ENCODE data around the gene KLHL35. TPM values are rescaled to one million over a fixed set of nuclear protein-coding genes. Genes with fewer than 3 reads are reported as not detected.

The KLHL35 gene
- total RNA-seq, 1 donor from 2014 or later, result 0.48 TPM

GRCh38 chr11:75447415-75447814 lies 14.4 kb upstream of the KLHL35 start:
- DNase-seq (no peak), ATAC-seq (ENCODE audit: poor library complexity) (no peak)
- intact Hi-C loops (cut with DNase I), result no loop called here

GRCh38 chr11:75445315-75445953 lies 12.4 kb upstream of the KLHL35 start:
- DNase-seq (peak; percentile 76), ATAC-seq (ENCODE audit: poor library complexity) (peak; percentile 79)
- intact Hi-C loops (cut with DNase I), result no loop called here

- no peak for DNase-seq
- intact Hi-C loops (cut with DNase I), result no loop called here
Measured at GRCh38 chr11:75443043-75443442, 10.0 kb upstream of the KLHL35 start.

GRCh38 chr11:75442161-75442885 lies 9.3 kb upstream of the KLHL35 start:
- ATAC-seq (ENCODE audit: poor library complexity) (no peak), DNase-seq (no peak)
- intact Hi-C loops (cut with DNase I), result no loop called here

More at GRCh38 chr11:75443043-75443442, 10.0 kb upstream of the KLHL35 start:
- no peak for ATAC-seq (ENCODE audit: poor library complexity)

GRCh38 chr11:75441804-75442132 lies 8.8 kb upstream of the KLHL35 start:
- no peak for DNase-seq
- peak; percentile 78 for ATAC-seq (ENCODE audit: poor library complexity)

GRCh38 chr11:75440960-75441803 lies 8.2 kb upstream of the KLHL35 start:
- DNase-seq (peak; percentile 30), ATAC-seq (ENCODE audit: poor library complexity) (peak; percentile 9)
- intact Hi-C loops (cut with DNase I), result no loop called here

More at GRCh38 chr11:75441804-75442132, 8.8 kb upstream of the KLHL35 start:
- intact Hi-C loops (cut with DNase I), result no loop called here

- DNase-seq, result no peak
- intact Hi-C loops (cut with DNase I), result no loop called here
- no peak for ATAC-seq (ENCODE audit: poor library complexity)
Measured at GRCh38 chr11:75439495-75440120, 6.6 kb upstream of the KLHL35 start.

- DNase-seq (no peak), ATAC-seq (ENCODE audit: poor library complexity) (no peak)
- intact Hi-C loops (cut with DNase I), result no loop called here
Measured at GRCh38 chr11:75439026-75439425, 6.0 kb upstream of the KLHL35 start.

- no peak for ATAC-seq (ENCODE audit: poor library complexity)
- intact Hi-C loops (cut with DNase I), result no loop called here
- no peak for DNase-seq
Measured at GRCh38 chr11:75437966-75438659, 5.1 kb upstream of the KLHL35 start.

GRCh38 chr11:75436806-75437205 lies 3.8 kb upstream of the KLHL35 start:
- ATAC-seq (ENCODE audit: poor library complexity), result no peak
- DNase-seq, result no peak
- intact Hi-C loops (cut with DNase I), result no loop called here

- intact Hi-C loops (cut with DNase I), result no loop called here
- DNase-seq, result no peak
- no peak for ATAC-seq (ENCODE audit: poor library complexity)
Measured at GRCh38 chr11:75435571-75435925, 2.5 kb upstream of the KLHL35 start.

GRCh38 chr11:75434886-75435570 lies 2.0 kb upstream of the KLHL35 start:
- DNase-seq, result no peak
- no peak for ATAC-seq (ENCODE audit: poor library complexity)
- intact Hi-C loops (cut with DNase I), result no loop called here

GRCh38 chr11:75434051-75434450 lies 1.0 kb upstream of the KLHL35 start:
- intact Hi-C loops (cut with DNase I), result no loop called here
- DNase-seq, result no peak

GRCh38 chr11:75433443-75433842 lies 440 bp upstream of the KLHL35 start:
- ATAC-seq (ENCODE audit: poor library complexity), result no peak
- intact Hi-C loops (cut with DNase I), result no loop called here
- DNase-seq, result no peak

More at GRCh38 chr11:75434051-75434450, 1.0 kb upstream of the KLHL35 start:
- ATAC-seq (ENCODE audit: poor library complexity), result no peak

- ATAC-seq (ENCODE audit: poor library complexity) (no peak), DNase-seq (no peak)
- intact Hi-C loops (cut with DNase I), result no loop called here
Measured at GRCh38 chr11:75431533-75432525, 1.2 kb downstream of the KLHL35 start.

- ATAC-seq (ENCODE audit: poor library complexity) (no peak), DNase-seq (no peak)
- intact Hi-C loops (cut with DNase I), result no loop called here
Measured at GRCh38 chr11:75430714-75431532, 2.1 kb downstream of the KLHL35 start.
